ENCODE measurements around the gene GRM7.

GRM7 gene

GRCh38 chr3:7720649-7721297 lies 859.9 kb downstream of the GRM7 start:
- DNase-seq (ENCODE audit: low read depth in 2 of 2), result no peak

- DNase-seq (ENCODE audit: low read depth in 2 of 2), result no peak
These were observed 861.0 kb downstream of the GRM7 start for GRCh38 chr3:7721869-7722268.

DNA sequence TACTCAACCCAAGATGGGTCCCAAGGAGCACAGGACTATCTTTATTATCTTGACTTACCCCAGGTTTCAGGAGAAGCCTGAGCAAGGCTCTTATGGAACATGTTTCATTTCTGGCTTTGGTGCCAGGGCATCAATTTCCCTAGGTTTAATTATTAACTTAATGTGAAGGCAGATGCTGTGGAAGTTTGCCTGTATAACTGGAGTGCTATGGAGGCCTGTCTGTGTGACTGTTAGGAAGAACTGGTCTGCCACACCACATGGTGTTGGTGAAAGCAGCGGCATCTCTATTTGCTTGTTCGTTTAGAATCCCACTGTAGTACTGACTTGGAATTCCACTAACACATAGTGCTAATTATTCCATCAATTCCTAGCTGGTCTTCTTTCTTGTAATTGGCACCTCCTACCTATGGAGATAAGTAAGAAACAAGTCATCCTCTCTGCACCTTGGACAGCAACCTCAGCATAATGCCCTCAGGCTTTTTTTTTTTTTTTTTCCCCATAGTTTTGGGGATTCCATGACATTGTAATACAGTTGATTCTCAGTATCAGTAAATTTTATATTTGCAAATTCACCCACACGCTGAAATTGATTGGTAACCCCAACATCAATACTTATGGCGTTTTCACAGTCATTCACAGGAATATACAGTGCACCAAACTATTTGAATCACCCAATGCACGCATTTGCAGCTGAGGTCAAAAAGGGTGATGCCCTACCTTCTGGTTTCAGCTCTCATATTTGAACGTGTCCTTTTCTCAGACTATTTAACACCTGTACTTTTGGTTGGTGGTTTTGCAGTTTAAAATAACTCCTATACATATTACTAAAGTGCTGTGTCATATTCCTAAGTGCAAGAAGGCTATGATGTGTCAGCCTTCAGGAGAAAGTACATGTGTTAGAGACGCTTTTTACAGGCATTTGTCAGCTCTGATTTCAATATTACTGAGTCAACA lies 867.9 kb downstream of the GRM7 start:
- no peak for DNase-seq (ENCODE audit: low read depth in 2 of 2)

DNA sequence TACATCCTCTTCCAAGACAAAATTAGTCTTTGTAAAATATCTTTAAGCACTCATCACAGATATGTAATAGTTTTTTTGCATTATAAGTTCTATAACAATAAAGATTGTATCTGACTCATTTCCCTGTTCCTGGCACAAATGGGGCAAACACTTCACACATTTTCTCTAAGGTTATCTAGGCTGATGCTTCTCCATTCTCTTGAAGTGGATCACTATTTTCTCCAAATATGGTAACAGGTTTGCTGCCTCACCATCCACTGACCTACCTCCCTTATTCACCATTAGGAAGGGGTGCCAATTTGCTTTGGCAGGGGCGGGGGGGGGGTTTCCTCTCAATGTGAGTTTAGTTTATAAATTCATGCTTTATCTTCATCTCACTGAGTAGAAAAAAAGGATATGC lies 873.0 kb downstream of the GRM7 start:
- no peak for DNase-seq (ENCODE audit: low read depth in 2 of 2)

DNA sequence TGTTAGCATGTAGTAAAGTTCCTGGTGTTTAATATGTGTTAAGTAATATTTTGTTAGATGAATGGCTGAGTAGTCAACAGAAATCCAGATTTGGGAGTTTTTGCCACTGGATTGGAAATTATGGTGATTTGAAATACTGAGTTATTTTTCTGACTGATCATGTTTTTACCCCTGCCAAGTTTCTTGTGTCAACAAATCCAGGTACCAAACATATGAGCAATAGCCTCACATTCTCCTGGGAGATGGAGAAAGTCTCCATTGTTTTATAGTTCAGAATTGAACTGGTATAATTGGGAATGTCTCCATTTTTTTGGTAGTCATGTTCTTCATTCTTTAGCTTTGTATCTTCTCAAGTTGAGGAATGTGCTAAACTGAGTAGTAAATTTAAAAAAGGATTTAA lies 873.5 kb downstream of the GRM7 start:
- DNase-seq (ENCODE audit: low read depth in 2 of 2), result no peak

DNA sequence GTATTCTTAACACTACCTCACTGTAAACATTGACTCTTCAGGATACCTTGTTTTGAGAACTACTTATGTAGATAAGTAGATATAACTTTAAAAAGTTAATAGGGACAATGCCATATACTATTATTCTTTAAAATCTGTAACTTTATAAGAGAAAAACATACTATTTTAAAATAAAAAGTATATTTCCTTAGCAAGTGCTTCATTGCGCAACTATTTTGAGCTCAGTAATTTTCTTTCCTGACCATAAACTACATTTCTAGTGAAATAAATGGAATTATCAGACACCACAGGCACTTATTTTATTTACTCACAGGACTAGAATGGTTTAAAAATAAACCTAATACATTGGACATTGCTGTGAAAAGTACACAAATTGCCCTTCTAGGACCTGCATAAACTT lies 876.3 kb downstream of the GRM7 start:
- DNase-seq (ENCODE audit: low read depth in 2 of 2), result no peak

DNA sequence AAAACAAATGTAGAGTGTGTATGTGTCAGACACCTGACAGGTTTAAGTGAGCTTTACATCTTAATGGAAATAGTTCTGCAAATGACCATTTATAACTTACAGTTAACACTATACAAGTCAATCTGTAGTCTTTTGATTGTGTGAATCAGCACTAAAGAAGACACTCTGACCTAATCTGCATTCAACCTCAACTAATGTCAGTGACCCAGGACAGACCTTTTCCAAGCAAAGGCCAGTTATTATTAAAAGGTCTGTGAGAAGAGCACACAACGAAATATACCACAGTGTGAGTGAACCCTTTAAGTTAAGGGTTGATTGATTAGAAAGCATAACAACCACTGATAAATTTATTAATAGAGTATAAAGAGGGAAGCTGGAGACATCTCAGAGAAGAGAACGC lies 878.8 kb downstream of the GRM7 start:
- no peak for DNase-seq (ENCODE audit: low read depth in 2 of 2)

- DNase-seq (ENCODE audit: low read depth in 2 of 2), result no peak
These were observed 879.5 kb downstream of the GRM7 start for GRCh38 chr3:7740458-7740857.

DNA sequence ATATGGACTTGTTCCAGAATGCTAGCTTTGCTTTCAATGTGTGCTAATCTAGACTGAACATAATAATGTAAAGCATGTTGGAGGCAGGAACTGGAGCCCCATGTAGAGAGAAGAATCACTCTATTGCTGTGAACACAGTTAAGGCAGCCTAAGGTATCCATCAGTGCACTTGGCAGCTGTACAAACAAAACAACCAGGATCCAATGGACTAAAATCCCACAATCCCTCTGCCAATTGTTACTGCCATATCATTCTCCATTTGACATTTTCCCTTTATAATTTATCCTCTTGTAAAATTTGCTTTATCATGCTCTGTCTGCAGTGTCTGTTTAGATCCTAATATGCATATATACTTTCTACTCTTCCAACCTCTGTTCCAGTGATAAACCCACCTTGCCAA lies 883.9 kb downstream of the GRM7 start:
- no peak for DNase-seq (ENCODE audit: low read depth in 2 of 2)

- no peak for DNase-seq (ENCODE audit: low read depth in 2 of 2)
These were observed 884.8 kb downstream of the GRM7 start for GRCh38 chr3:7745711-7746110.

- DNase-seq (ENCODE audit: low read depth in 2 of 2), result no peak
These were observed 889.2 kb downstream of the GRM7 start for GRCh38 chr3:7749931-7750695.

DNA sequence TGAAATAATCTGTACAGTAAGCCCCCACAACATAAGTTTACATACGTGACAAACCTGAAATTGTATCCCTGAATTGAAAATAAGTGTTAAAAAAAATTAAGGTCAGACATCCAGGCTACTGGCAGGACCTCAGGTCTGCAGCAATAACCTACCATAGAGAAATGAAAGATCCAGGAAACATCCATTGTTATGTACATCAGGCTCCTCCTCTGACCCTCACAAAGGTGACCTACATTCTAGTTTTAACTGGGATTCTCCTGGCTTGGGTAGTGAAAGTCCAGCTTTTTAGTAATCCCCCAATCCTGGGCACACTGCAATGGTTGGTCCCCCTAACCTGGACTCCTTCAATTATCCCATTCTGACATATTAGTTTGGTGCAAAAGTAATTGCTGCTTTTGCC lies 891.1 kb downstream of the GRM7 start:
- no peak for DNase-seq (ENCODE audit: low read depth in 2 of 2)

DNA sequence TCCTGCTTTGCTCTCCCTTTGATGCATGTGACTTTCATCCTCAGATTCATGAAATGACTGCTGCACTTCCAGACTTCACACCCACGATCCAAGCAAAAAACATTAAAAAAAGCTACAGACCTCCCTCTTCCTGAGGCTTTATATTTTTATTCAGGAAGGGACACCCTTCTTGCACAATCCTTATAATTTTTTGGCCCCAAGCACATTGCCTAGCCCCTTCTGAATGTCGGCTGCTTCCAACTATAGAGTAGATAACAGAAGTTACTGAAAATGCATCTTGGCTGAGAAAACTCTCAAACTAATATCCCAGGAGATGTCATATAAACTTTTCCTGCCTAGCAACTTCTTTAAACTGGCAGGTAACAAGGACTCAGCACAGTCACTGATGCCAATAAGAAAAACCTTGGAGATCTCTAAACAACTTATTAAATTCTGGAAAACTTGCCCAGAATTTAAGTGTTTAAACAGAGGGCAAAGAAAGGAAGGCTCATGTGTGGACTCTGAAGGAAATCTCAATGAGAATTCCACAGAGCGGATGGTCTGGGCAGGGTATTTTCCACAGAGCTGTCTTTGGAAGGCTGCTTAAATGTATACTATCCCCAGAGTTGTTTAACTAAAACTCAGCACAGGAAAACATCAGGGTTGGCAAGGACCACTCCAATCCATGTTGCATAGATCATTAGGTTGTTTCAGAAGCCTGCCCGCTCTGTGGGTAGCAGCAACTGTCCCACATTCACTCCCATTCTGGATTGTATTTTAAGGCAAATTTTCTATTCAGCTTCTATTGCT lies 893.9 kb downstream of the GRM7 start:
- no peak for DNase-seq (ENCODE audit: low read depth in 2 of 2)

DNA sequence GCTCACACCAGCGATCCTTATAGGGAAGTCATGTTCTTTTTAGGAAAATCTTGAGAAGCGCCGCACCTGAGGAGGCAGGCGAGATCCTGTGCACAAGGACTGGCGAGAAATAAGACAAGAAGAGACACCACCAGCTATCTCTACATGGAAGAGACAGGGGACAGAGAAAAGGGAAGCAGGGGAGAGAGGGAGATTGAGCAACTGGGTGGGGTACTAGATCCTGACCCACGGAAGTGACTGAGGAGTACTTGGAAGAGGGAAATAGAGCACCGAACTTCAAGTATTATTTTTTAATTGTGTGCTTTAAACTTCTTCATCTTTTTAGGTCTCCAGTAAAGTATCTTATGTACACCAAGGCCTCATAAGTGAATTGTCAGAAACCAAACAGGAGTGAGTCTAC lies 898.7 kb downstream of the GRM7 start:
- DNase-seq (ENCODE audit: low read depth in 2 of 2), result no peak

- no peak for DNase-seq (ENCODE audit: low read depth in 2 of 2)
These were observed 899.8 kb downstream of the GRM7 start for GRCh38 chr3:7760718-7761117.

GRCh38 chr3:7764115-7764514 lies 903.2 kb downstream of the GRM7 start:
- no peak for DNase-seq (ENCODE audit: low read depth in 2 of 2)

DNA sequence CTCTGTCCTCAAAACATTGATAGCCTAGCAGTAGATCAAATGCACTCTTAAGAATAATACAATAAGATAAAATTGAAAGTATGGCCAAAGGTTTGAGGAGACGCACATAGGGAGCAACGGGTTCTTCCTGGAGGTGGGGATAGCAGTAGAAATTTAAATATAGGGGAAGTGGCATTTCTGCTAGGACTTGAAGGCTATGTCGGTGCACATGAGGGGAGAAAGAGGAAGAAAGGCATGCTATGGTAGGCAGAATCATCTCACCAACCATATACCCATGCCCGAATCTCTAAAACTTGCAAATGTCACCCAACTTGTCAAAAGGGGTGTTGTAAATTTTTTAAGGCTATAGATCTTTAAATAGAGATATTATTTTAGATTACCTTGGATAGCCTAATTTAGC lies 905.6 kb downstream of the GRM7 start:
- no peak for DNase-seq (ENCODE audit: low read depth in 2 of 2)

- DNase-seq (ENCODE audit: low read depth in 2 of 2), result no peak
These were observed 918.4 kb downstream of the GRM7 start for GRCh38 chr3:7779331-7779730.

DNA sequence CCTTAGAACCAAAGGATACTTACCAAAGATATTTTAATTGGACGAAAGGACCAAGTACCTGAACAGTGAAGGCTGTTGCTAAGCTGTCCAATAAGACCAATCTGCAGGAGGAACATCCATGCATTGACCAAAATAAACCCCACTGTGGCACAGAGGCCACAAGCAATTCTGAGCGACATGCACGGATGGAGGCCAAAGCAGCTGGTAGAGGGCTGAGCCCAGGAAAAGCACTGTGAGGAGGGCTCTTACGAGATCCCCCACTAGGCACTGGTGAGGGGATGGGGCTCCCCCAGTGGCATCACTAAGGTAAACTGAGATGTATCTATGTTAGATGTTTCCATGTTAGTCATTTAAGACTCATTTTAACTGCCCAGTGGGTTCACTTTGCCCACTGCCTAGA lies 920.5 kb downstream of the GRM7 start:
- no peak for DNase-seq (ENCODE audit: low read depth in 2 of 2)

DNA sequence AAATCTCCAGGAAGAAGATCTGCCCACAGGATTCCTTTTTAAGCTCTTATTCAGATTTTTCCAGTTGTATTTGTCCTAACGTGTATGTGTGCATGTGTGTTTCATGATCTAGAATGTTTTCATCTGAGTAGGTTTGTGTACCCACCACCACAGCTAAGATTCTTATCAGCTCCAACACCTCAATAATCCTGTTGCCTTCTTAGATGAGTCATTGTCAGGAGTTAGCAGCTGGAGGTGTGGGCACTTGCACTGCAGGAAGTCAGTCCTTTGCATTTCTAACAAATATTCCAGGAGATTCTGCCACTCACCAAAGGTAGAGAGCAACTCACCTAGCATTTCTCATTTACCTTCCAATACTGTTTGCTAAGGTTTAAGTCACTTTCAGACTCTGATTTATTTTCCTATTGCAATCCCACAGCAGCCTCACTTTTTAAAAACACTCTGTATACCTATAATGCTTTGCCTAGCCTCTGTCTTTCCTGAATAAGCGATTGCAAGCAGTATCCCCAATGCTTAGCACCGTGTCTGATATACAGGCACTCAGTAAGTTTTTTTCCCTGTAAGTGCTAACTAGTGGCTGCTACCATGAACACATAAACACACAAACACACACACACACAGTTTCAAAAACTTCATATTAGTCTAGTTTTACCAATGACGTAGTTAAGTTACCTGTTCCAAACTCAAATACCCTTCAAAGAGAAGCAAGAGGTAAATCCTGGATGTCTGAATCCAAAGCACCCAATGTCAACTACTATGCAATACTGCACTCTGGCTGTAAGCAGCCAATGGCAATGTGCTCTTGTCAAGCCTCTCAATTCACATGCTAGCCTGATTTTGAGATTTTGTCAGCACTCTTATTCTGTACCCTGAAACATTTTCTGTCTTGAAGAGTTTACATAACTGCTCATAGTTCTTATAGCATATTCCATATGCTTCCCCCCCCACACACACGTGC lies 927.2 kb downstream of the GRM7 start:
- DNase-seq (ENCODE audit: low read depth in 2 of 2), result no peak

GRCh38 chr3:7788881-7789280 lies 928.0 kb downstream of the GRM7 start:
- DNase-seq (ENCODE audit: low read depth in 2 of 2), result no peak
